ENCODE results near the gene NAXD. TPM values are rescaled to one million over a fixed set of nuclear protein-coding genes. Genes with fewer than 3 reads are reported as not detected.

NAXD gene
- total and polyA plus RNA-seq, 10 donors: 25.1 to 40.9 (median 34.1) TPM

GRCh38 chr13:110643768-110644421, 28.6 kb downstream of the NAXD start:
- H3K4me3 ChIP-seq: no peak overlapping the region
- WGBS, 5 donors: 86 to 91% (median 86%) methylated on average over 13 of the region's 13 CpGs
- intact Hi-C loops (cut with DNase I; ENCODE audit: low total_unique reads): no loop called here
- H3K36me3 ChIP-seq: peaks cover 6 to 98% (median 66%) of the 10 kb centered on the region in 6 donors
- H3K9me3 ChIP-seq: no peaks in the 10 kb centered on the region
- DNase-seq: peak; percentile 63
- peak in 1 of 3 donors; percentile 51 for TF ChIP-seq POLR2AphosphoS5 (IDR thresholded peaks at IDR 0.05)
- TF ChIP-seq POLR2A (IDR thresholded peaks at IDR 0.05): no peak
- no peak overlapping the region for H3K27ac ChIP-seq
- no peaks in the 10 kb centered on the region for H3K27me3 ChIP-seq (replicated peaks in 1 of 7)
- H3K4me1 ChIP-seq: peaks cover 0 to 47% (median 18%) of the 10 kb centered on the region in 6 donors

GRCh38 chr13:110644892-110645521, 29.7 kb downstream of the NAXD start:
- Histone ChIP-seq H3K27ac (peak overlapping the region in 1 of 8 donors; percentile 31), H3K36me3 (peaks cover 6 to 98% (median 65%) of the 10 kb centered on the region in 6 donors), H3K4me1 (peaks cover 0 to 47% (median 18%) of the 10 kb centered on the region in 6 donors), H3K4me3 (peak overlapping the region in 2 of 8 donors; percentile 4 to 45), H3K9me3 (no peaks in the 10 kb centered on the region), H3K27me3 (replicated peaks in 1 of 7) (no peaks in the 10 kb centered on the region)
- 33 to 68% (median 48%) methylated on average over 18 to 28 of the region's 28 CpGs for WGBS, 5 donors
- TF ChIP-seq POLR2AphosphoS5 (IDR thresholded peaks at IDR 0.05) (peak; percentile 68 to 84 (median 71)), CTCF (IDR thresholded peaks at IDR 0.05 in 8 of 11, conservative IDR thresholded peaks at IDR 0.05 in 3 of 11) (peak in 10 of 11 experiments; percentile 14 to 68 (median 56)), POLR2A (IDR thresholded peaks at IDR 0.05) (no peak)
- intact Hi-C loops (cut with DNase I; ENCODE audit: low total_unique reads): no loop called here
- DNase-seq: peak; percentile 94

GRCh38 chr13:110645750-110646149, 30.4 kb downstream of the NAXD start:
- H3K36me3 ChIP-seq: peaks cover 6 to 98% (median 65%) of the 10 kb centered on the region in 6 donors
- no peak overlapping the region for H3K27ac ChIP-seq
- no peaks in the 10 kb centered on the region for H3K27me3 ChIP-seq (replicated peaks in 1 of 7)
- intact Hi-C loops (cut with DNase I; ENCODE audit: low total_unique reads): no loop called here
- H3K4me1 ChIP-seq: peaks cover 0 to 44% (median 16%) of the 10 kb centered on the region in 6 donors
- DNase-seq: peak; percentile 77
- 82 to 89% (median 87%) methylated on average over 4 to 15 of the region's 15 CpGs for WGBS, 5 donors
- H3K9me3 ChIP-seq: no peaks in the 10 kb centered on the region
- H3K4me3 ChIP-seq: no peak overlapping the region
- TF ChIP-seq CTCF (IDR thresholded peaks at IDR 0.05 in 8 of 11, conservative IDR thresholded peaks at IDR 0.05 in 3 of 11): no peak
- no peak for TF ChIP-seq POLR2AphosphoS5 (IDR thresholded peaks at IDR 0.05)
- no peak for TF ChIP-seq POLR2A (IDR thresholded peaks at IDR 0.05)

DNA sequence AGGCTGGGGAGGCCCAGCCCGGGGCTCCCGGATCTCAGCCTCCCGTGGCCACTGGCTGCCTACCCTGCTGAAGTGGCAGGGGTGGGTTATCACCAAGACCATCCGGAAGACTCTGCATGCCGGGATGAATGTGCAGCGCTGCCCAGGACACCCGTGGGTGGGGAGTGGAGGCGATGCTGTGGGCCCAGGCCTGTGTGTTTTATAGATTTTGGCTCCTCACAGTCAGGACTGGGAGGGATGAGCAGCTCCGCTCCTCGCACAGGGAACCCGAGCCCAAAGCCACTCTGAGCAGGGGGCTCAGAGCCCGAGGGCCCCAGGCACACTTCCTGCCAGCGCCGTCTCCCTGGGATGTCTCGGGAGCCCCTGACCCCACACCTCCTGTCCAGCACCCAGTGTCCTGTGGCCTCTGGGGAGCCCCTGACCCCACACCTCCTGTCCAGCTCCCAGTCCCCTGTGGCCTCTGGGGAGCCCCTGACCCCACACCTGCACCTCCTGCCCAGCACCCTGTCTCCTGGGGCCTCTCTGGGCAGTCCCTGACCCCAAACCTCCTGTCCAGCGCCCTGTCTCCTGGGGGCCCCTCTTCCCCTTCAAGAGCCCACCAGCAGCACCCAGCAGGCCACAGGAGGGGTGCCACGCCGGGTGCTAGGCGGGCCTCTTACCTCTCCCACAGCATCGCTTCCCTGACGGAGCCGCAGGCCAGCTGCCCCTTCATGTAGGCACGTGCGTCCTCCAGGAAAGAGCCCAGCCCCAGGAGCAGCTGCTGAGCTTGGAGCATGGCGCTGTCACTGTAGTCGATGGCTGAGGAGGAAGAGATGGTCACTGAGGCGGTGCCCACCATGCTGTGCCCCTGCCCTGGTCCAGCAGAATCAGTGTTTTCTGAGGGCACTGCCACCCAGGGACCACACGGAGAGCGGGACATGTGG, 31.4 kb downstream of the NAXD start:
- no peak overlapping the region for H3K4me3 ChIP-seq
- H3K27ac ChIP-seq: no peak overlapping the region
- TF ChIP-seq CTCF (IDR thresholded peaks at IDR 0.05 in 8 of 11, conservative IDR thresholded peaks at IDR 0.05 in 3 of 11) (no peak), POLR2AphosphoS5 (IDR thresholded peaks at IDR 0.05) (peak in 1 of 3 donors; percentile 44)
- peak; percentile 76 for DNase-seq
- H3K4me1 ChIP-seq: peaks cover 0 to 40% (median 11%) of the 10 kb centered on the region in 6 donors
- H3K9me3 ChIP-seq: no peaks in the 10 kb centered on the region
- H3K27me3 ChIP-seq (replicated peaks in 1 of 7): no peaks in the 10 kb centered on the region
- intact Hi-C loops (cut with DNase I; ENCODE audit: low total_unique reads): no loop called here
- WGBS, 5 donors: 90 to 96% (median 93%) methylated on average over 11 to 29 of the region's 29 CpGs
- peaks cover 0 to 98% (median 58%) of the 10 kb centered on the region in 6 donors for H3K36me3 ChIP-seq

Measured in spleen (tissue), 11 donors.